Dendritic cell treated with granulocyte-macrophage colony-stimulating factor and Interleukin-4, amounts not matched to agents 40 ng/mL and 50 ng/mL, for 4 days (primary cell): ENCODE measurements around the gene PTPRE.

Experiments used
- H3K27ac Mint-ChIP-seq: one replicate; pipeline ENCODE4 v1.8.0; 2022; ENCODE audit warnings: mild to moderate bottlenecking, mixed read lengths
- H3K27me3 Mint-ChIP-seq: one replicate; pipeline ENCODE4 v1.8.0; 2022; ENCODE audit warnings: mild to moderate bottlenecking, mixed read lengths
- H3K36me3 Mint-ChIP-seq: one replicate; pipeline ENCODE4 v1.8.0; 2022; ENCODE audit warnings: low read depth, mixed read lengths
- H3K4me1 Mint-ChIP-seq: one replicate; pipeline ENCODE4 v1.8.0; 2022; ENCODE audit warnings: low read depth, mixed read lengths
- H3K4me3 Mint-ChIP-seq: one replicate; pipeline ENCODE4 v1.8.0; 2022; ENCODE audit warnings: mild to moderate bottlenecking, moderate library complexity, mixed read lengths
- H3K9me3 Mint-ChIP-seq: one replicate; pipeline ENCODE4 v1.8.0; 2022; ENCODE audit warnings: mixed read lengths
- intact Hi-C: fragments of 100-400 bp; cut with micrococcal nuclease; formaldehyde crosslinking; loops from one replicate; pipeline ENCODE4 v1.15.0; 2022

PTPRE gene

DNA sequence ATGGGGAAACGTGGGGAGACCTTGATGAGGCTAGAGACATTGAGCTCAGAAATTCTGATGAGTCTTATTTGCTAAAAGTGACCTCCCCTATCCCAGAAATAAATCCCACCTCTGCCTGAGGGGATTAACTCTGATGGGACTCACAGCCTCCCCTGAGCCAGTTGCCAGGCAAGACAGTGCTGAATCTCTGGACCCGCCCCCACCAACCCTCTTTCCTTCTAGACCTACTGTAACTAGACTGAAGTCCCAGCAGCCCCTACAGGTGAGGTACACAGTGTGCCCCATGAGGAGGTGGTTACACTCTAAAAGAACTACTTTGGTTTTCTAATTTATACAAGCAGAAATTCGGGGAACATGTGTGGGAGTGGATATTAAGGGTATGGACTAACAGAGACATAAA lies 42.9 kb downstream of the PTPRE start:
- Mint-ChIP-seq H3K27me3 (no peaks in the 10 kb centered on the region), H3K9me3 (peaks cover 2% of the 10 kb centered on the region), H3K27ac (no peak overlapping the region), H3K4me1 (peaks cover 36% of the 10 kb centered on the region), H3K36me3 (peaks cover 4% of the 10 kb centered on the region), H3K4me3 (no peak overlapping the region)
- intact Hi-C loops = no loop called here

DNA sequence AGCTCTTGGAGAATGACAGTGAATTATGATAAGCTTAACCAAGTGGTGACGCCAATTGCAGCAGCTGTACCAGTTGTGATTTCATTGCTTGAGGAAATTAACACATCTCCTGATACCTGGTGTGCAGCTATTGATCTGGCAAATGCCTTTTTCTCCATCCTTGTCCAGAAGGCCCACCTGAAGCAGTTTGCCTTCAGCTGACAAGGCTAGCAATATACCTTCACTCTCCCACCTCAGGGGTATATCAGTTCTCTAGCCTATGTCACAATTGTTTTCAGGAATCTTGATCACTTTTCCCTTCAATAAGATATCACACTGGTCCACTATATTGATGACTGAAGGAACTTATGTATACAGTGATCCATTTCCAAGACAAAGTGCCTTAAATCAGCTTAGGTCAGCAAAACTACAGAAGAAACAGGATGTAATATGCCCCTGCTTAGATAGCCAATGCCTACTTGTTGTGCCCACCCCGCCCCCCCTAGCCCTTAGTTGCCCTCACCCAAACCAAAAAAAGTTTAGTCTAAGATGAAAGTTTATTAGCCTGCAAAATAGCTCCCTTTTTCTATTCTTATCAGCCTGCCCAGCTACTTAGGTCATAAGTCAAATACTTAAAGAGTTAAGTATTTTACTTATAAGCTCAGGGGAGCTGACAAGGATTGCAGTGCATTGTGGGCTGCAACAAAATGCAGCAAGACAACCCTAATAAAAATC lies 45.1 kb downstream of the PTPRE start:
- Mint-ChIP-seq H3K4me1 (peaks cover 17% of the 10 kb centered on the region), H3K27ac (no peak overlapping the region), H3K9me3 (peaks cover 15% of the 10 kb centered on the region), H3K36me3 (peaks cover 11% of the 10 kb centered on the region), H3K27me3 (no peaks in the 10 kb centered on the region), H3K4me3 (no peak overlapping the region)
- intact Hi-C loops = no loop called here

DNA sequence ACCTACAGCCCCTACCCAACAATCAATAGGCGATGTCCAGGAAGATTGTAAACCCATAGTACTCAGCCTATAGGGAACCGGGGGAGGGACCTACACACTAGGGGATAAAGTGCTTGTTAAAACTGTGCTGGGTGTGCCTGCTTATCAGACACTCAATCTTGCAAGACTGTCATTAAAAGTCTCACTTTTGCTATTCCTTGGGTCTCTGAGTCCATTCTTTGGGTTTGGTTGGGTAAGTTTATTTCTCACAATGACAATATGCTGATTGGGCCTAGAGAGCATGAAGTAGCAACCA lies 45.6 kb downstream of the PTPRE start:
- Mint-ChIP-seq H3K27me3 (no peaks in the 10 kb centered on the region), H3K4me1 (peaks cover 13% of the 10 kb centered on the region), H3K4me3 (no peak overlapping the region), H3K9me3 (peaks cover 15% of the 10 kb centered on the region), H3K27ac (no peak overlapping the region), H3K36me3 (peaks cover 11% of the 10 kb centered on the region)
- intact Hi-C loops = no loop called here

DNA sequence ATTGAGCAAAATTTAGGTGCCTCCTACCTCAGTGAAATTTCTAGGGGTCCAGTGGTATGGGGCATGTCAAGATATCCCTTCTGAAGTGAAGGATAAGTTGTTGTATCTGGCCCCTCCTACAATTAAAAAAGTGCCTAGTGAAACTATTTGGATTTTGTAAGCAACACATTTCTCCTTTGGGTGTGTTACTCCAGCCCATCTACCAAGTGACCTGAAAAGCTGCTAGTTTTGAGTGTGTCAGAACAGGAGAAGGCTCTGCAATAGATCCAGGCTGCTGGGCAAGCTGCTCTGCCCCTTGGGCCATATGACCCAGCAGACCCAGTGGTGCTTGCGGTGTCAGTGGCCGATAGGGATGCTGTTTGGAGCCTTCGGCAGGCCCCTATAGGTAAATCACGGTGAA lies 46.0 kb downstream of the PTPRE start:
- Mint-ChIP-seq H3K4me3 (no peak overlapping the region), H3K9me3 (peaks cover 15% of the 10 kb centered on the region), H3K27me3 (no peaks in the 10 kb centered on the region), H3K4me1 (peaks cover 10% of the 10 kb centered on the region), H3K27ac (no peak overlapping the region), H3K36me3 (peaks cover 11% of the 10 kb centered on the region)
- intact Hi-C loops = no loop called here

DNA sequence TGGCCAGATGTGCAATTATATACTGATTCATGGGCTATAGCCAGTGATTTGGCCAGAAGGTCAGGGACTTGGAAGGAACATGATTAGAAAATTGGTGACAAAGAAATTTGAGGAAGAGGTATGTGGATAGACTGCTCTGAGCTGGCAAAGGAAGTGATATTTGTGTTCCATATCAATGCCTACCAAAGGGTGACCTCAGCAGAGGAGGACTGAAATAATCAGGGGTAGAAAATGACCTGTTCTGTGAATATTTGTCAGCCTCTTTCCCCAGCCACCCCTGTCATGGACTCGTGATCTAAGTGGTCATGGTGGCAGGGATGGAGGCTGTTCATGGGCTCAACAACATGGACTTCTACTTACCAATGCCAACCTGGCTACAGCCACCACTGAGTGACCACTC lies 47.0 kb downstream of the PTPRE start:
- H3K4me3 Mint-ChIP-seq = no peak overlapping the region
- peaks cover 10% of the 10 kb centered on the region for H3K4me1 Mint-ChIP-seq
- H3K36me3 Mint-ChIP-seq = peaks cover 11% of the 10 kb centered on the region
- H3K9me3 Mint-ChIP-seq = peaks cover 15% of the 10 kb centered on the region
- no peak overlapping the region for H3K27ac Mint-ChIP-seq
- intact Hi-C loops = no loop called here
- H3K27me3 Mint-ChIP-seq = no peaks in the 10 kb centered on the region

DNA sequence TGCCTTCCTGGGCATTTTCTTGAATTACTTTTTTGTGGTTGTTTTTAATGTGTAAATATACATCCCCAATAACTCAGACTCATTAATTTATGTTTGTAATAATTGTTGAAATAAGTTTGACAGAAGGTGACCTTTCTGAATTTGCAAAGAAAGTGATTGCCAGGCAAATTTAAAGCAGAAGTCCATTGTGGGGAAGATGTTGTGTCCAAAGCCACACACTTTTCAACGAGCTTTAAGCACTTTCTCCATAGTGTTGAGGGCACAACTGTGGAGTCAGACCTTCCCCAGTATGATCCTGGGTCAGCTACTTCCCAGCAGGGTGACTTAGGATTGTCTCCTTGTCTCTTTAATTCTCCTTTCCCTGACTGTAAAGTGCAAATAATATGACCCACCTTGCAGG lies 52.5 kb downstream of the PTPRE start:
- Mint-ChIP-seq H3K27me3 (no peaks in the 10 kb centered on the region), H3K36me3 (peaks cover 11% of the 10 kb centered on the region), H3K9me3 (peaks cover 15% of the 10 kb centered on the region), H3K27ac (no peak overlapping the region), H3K4me1 (peaks cover 16% of the 10 kb centered on the region), H3K4me3 (no peak overlapping the region)
- intact Hi-C loops = no loop called here

DNA sequence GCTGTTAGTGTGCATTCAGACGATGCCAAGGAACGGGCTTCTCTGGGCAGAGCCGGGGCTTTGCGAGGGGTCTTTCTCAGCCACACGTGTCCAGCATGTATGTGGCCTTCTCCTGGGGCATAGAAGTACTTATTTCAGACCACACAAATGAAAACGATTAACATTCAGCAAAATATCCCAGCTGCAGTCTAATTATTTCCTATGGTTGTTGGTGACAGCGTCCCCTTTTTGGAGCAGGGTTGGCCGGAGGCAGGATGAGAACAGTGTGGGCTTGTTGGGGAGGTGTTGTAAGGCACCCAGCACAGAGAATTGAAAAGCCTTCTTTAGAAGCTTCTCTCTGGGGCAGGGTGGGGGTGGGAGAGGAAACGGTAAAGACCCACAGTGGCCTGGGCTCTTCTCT lies 54.2 kb downstream of the PTPRE start:
- intact Hi-C loops = no loop called here
- Mint-ChIP-seq H3K4me3 (no peak overlapping the region), H3K9me3 (peaks cover under 1% of the 10 kb centered on the region), H3K27me3 (no peaks in the 10 kb centered on the region), H3K4me1 (peaks cover 22% of the 10 kb centered on the region), H3K27ac (no peak overlapping the region), H3K36me3 (no peaks in the 10 kb centered on the region)

DNA sequence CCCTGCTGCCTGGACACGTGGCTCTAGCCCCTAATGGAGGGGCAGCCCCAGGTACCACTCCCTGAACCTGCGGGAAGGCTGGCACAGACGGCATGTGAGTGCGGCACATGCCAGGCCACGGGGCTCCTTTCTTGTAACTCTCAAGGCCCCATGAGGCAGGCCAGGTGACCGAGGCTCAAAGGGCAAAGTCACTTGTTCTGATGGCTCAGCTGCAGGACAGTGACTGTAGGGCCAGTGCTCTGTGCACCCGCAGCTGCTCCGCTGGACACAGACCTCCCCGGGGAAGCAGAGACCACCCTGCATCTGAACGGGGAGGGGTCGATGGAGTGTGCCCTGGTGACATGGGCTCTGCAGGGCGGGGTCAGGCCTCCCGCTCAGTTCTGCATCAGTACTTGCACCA lies 55.3 kb downstream of the PTPRE start:
- Mint-ChIP-seq H3K36me3 (no peaks in the 10 kb centered on the region), H3K9me3 (no peaks in the 10 kb centered on the region), H3K4me1 (peaks cover 24% of the 10 kb centered on the region), H3K27ac (no peak overlapping the region), H3K27me3 (no peaks in the 10 kb centered on the region), H3K4me3 (no peak overlapping the region)
- intact Hi-C loops = no loop called here

DNA sequence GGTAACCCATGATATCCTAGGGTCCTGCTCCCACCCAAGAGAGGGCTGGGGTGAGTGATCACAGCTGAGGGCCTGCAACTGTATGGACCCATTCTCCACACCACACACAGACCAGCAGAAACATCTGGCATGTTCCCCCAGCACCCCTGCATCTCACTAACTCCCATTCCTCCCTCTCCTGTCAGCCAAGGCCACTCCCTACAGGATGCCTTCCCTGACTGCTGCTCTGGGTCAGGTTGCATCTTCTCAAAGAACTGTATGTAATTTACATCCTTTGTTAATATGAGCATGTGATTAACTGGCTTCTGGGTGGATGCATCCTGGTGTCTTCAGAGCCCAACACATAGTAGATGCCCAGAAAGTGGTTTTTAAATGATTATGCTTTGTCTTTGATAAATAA lies 56.2 kb downstream of the PTPRE start:
- Mint-ChIP-seq H3K27me3 (no peaks in the 10 kb centered on the region), H3K4me3 (no peak overlapping the region), H3K4me1 (peaks cover 24% of the 10 kb centered on the region), H3K27ac (no peak overlapping the region), H3K9me3 (no peaks in the 10 kb centered on the region), H3K36me3 (no peaks in the 10 kb centered on the region)
- intact Hi-C loops = no loop called here

DNA sequence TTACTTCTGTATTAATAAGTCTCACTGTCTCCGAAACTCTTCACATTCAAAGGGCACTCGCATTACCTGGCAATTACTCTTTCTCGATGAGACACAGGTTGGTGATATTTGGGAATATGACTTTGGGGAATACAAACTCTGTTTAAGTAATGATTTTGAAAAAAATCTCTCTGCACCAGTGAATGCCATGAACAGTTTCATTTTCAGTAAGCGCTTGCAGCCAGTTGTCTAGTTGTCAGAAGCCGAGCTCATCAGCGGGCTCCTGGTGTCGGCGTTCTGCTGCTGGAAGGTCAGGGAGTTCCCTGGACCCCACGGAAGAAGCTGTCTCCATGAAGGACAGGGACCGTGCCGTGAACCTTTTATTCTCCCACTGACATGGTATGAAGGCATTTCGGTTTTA lies 57.7 kb downstream of the PTPRE start:
- H3K27ac Mint-ChIP-seq = no peak overlapping the region
- H3K36me3 Mint-ChIP-seq = no peaks in the 10 kb centered on the region
- H3K27me3 Mint-ChIP-seq = no peaks in the 10 kb centered on the region
- no peak overlapping the region for H3K4me3 Mint-ChIP-seq
- peaks cover 24% of the 10 kb centered on the region for H3K4me1 Mint-ChIP-seq
- intact Hi-C loops = no loop called here
- H3K9me3 Mint-ChIP-seq = no peaks in the 10 kb centered on the region

DNA sequence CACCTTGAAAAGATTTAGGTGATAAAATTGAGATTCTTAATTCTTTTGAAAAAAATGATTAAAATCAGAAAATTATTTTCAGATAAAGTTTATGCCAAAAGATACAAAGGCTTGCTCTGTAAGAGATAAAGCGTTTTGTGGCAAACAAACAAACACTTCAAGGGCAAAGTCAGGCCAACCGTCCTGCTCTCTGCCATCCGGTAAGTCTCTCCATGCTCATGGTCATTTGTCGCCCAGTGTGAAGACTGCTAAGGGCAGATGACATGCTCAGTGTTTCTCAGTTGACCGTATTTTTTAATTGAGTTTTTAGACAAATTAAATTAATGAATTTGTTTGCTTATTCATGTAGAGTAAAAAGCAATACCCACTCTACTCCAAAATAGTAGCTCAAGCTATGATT lies 60.0 kb downstream of the PTPRE start:
- no peaks in the 10 kb centered on the region for H3K9me3 Mint-ChIP-seq
- H3K4me3 Mint-ChIP-seq = no peak overlapping the region
- intact Hi-C loops = no loop called here
- peaks cover 17% of the 10 kb centered on the region for H3K4me1 Mint-ChIP-seq
- H3K27me3 Mint-ChIP-seq = no peaks in the 10 kb centered on the region
- no peak overlapping the region for H3K27ac Mint-ChIP-seq
- no peaks in the 10 kb centered on the region for H3K36me3 Mint-ChIP-seq

DNA sequence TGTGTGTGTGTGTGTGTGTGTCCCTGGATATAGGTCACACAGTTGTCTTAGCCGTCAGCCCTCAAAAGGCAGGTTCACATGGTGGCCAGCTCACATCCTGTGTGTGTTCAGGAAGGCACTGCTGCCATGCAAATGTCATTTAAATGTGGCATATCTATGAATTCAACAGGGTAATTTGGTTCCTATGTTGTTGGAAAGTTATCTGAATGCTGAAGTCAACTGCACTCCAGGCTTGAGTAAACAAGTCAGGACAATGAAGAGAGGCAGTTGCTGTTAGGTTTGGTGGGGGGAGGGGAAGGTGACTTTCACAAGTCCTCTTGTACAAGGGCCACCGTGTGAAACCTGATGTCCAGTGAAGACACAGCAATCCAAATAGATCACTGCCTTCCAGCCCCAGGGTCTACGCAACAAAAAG lies 61.1 kb downstream of the PTPRE start:
- no peak overlapping the region for H3K27ac Mint-ChIP-seq
- intact Hi-C loops = no loop called here
- H3K4me1 Mint-ChIP-seq = peaks cover 18% of the 10 kb centered on the region
- no peaks in the 10 kb centered on the region for H3K9me3 Mint-ChIP-seq
- H3K4me3 Mint-ChIP-seq = no peak overlapping the region
- no peaks in the 10 kb centered on the region for H3K36me3 Mint-ChIP-seq
- no peaks in the 10 kb centered on the region for H3K27me3 Mint-ChIP-seq

DNA sequence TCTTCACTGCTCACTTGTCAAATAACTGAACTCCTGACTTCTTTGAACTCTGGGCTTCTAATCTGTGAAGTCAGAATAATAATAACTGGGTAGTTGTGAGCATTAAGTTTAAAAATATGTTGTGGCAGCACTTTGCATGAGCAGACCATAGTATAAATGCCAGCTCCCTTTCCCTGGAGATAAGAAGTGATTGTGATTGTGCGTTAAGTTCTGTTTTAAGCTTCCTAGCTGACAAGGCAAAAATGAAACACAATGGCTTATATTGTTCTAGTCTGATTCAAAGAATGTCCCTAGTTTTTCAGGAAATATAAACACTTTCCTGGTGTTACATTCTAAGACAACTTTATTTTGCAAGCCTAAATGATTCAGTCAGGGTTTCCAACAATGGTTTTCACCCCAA lies 61.8 kb downstream of the PTPRE start:
- H3K36me3 Mint-ChIP-seq = no peaks in the 10 kb centered on the region
- H3K27me3 Mint-ChIP-seq = no peaks in the 10 kb centered on the region
- no peak overlapping the region for H3K27ac Mint-ChIP-seq
- H3K9me3 Mint-ChIP-seq = no peaks in the 10 kb centered on the region
- no peak overlapping the region for H3K4me3 Mint-ChIP-seq
- intact Hi-C loops = no loop called here
- peaks cover 24% of the 10 kb centered on the region for H3K4me1 Mint-ChIP-seq

DNA sequence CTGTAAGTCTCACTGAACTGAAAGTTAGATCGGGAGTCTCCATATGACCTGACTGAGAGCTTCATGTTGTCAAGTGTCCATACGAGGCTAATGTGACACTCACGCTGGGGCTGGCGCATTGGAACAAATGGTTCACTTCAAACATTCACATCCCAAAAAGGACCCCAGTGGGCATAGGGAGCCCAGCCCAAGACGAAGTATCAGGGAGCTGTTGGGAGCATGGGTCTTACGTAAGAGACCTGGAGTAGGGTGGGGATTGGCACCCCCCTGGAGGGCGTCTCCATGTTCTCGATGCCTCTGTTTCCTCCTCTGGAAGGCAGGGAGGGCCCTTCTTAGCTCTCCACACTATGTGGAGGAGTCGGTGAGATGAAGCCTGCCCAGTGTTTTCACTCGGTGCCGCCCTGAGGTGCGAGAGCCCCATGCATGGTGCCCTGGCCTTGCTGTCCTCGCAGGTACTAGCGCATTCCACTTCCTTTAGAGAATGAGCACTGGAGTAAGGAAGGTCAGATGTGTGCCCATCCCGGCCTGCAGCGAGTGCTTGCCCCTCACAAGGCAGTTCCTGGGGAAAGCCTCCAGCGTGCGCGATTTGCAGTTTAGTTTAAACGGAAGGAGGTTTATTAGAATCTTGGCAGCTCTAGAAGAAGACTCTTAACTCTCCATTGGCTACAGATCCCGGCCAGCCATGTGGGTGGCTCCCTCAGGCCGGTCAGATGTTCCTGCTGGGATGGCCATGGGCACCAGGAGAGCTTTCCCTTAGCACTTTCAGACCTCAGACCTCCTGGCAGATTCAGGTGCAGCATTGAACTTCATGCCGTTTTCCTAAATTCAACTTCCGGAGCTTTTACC lies 64.4 kb downstream of the PTPRE start:
- Mint-ChIP-seq H3K4me3 (no peak overlapping the region), H3K36me3 (no peaks in the 10 kb centered on the region), H3K4me1 (peaks cover 40% of the 10 kb centered on the region), H3K27me3 (no peaks in the 10 kb centered on the region), H3K9me3 (no peaks in the 10 kb centered on the region), H3K27ac (no peak overlapping the region)
- intact Hi-C loops = no loop called here
